H1 (cell line): ENCODE results near the gene EPHA7. TPM values are rescaled to one million over a fixed set of nuclear protein-coding genes. Genes with fewer than 3 reads are reported as not detected.

ENCODE experiments used
- CTCF ChIP-seq, 3 experiments: IDR thresholded peaks; 1 replicate in 2 of 3; 2 replicates in 1 of 3; pipeline versions ENCODE4 v1.5.1 to v1.6.1; 2011; ENCODE audit warnings: low read length in 3 of 3, mild to moderate bottlenecking in 3 of 3, inconsistent platforms in 2 of 3, low read depth in 1 of 3, moderate library complexity in 1 of 3; ENCODE audit not compliant: insufficient read depth in 1 of 3; ENCODE audit errors: control extremely low read depth in 1 of 3
- EGR1 ChIP-seq: IDR thresholded peaks from 2 replicates; pipeline ENCODE4 v1.6.1; 2011; ENCODE audit warnings: low read depth, low read length, borderline replicate concordance
- HDAC2 ChIP-seq, 2 experiments: fragments of 300-600 bp in 1 of 2; sonication (generic) in 1 of 2; IDR thresholded peaks; 2 replicates each; pipeline ENCODE4 v1.6.1; 2011 to 2012; ENCODE audit warnings: low read depth in 2 of 2, low read length in 2 of 2, mild to moderate bottlenecking in 2 of 2, moderate library complexity in 2 of 2, borderline replicate concordance in 1 of 2, inconsistent platforms in 1 of 2
- polyA plus RNA-seq, 7 experiments: library from polyadenylated mRNA; depleted of rRNA in 3 of 7; stranded (reverse) in 5 of 7; unstranded in 2 of 7; fragments of >200 nt in 5 of 7; fragments of 200-250 nt in 2 of 7; gene quantifications; 1 replicate in 5 of 7; 2 replicates in 1 of 7; 4 replicates in 1 of 7; pipeline versions ENCODE4 v1.2.1 to v1.2.3, GENCODE V29; 2011 to 2013; ENCODE audit warnings: missing spikeins in 2 of 7, mixed read lengths in 2 of 7
- total RNA-seq: library from RNA; stranded (reverse); fragmentation: NEBNext Ultra II Directional; extraction: Animal tissue kit (Norgen Biotek cat#: 25700); gene quantifications from 2 replicates; pipeline ENCODE4 v1.2.1, GENCODE V29; 2021

The EPHA7 gene
- total and polyA plus RNA-seq, 2 of the 8 experiments (the other 6 are each of a cell fraction or from before 2014, with no cell fraction given), result 1.3 to 6.8 TPM

GRCh38 chr6:93222071-93222851 is 197.1 kb downstream of the EPHA7 start (continued):
- no peak for TF ChIP-seq CTCF (IDR thresholded peaks at IDR 0.05; ENCODE audit: control extremely low read depth in 1 of 3, insufficient read depth in 1 of 3, low read depth in 1 of 3, low read length in 3 of 3)
- no peak for TF ChIP-seq EGR1
- TF ChIP-seq HDAC2 (IDR thresholded peaks at IDR 0.05; ENCODE audit: borderline replicate concordance in 1 of 2, low read depth in 2 of 2, low read length in 2 of 2), result no peak
